HG02840 (cell line): ENCODE data around the gene TPP2.

Experiments
- ATAC-seq: cut with Tn5 transposase; IDR thresholded peaks from one replicate; pipeline ENCODE4 v1.9.1; 2021; ENCODE audit warnings: mild to moderate bottlenecking, moderate library complexity, moderate number of reproducible peaks; ENCODE audit not compliant: unreplicated experiment, low FRiP score

The TPP2 gene

GRCh38 chr13:102709536-102709935 is 112.8 kb downstream of the TPP2 start:
- ATAC-seq, result no peak

- no peak for ATAC-seq
Measured at GRCh38 chr13:102710261-102710679, 113.5 kb downstream of the TPP2 start.

GRCh38 chr13:102715447-102715846 is 118.7 kb downstream of the TPP2 start:
- ATAC-seq, result no peak

- ATAC-seq, result no peak
Measured at GRCh38 chr13:102718746-102719145, 122.0 kb downstream of the TPP2 start.

GRCh38 chr13:102721800-102722231 is 125.0 kb downstream of the TPP2 start:
- ATAC-seq, result no peak

GRCh38 chr13:102724923-102725322 is 128.1 kb downstream of the TPP2 start:
- no peak for ATAC-seq

- ATAC-seq, result no peak
Measured at GRCh38 chr13:102726430-102726829, 129.6 kb downstream of the TPP2 start.
